Activated naive CD4-positive, alpha-beta T cell treated with anti-CD3 and anti-CD28 coated beads for 36 hours (primary cell): Measurements from ENCODE around the gene KLHL3. TPM values are rescaled to one million over a fixed set of nuclear protein-coding genes. Genes with fewer than 3 reads are reported as not detected.
A peak's percentile ranks its signal among the peaks of the same experiment; 100 is the strongest.
"Not testable (repeated sequence)": the region's sequence is repeated elsewhere in the genome, so short reads cannot be mapped to it uniquely, and the experiment has no call there.

Experiments used
- CTCF ChIA-PET: fragments of 350-600 bp; sonication (Branson Sonifier 250); formaldehyde crosslinking; loops from one replicate; lab custom pipeline; 2021; ENCODE audit warnings: antibody characterized with exemption; lab: Charles Lee
- DNase-seq: peaks from one replicate; pipeline ENCODE4 v3.0.0-alpha.2; 2020
- H3K27ac Mint-ChIP-seq: one replicate; pipeline ENCODE4 v1.8.0; 2021; ENCODE audit warnings: mild to moderate bottlenecking, mixed read lengths
- H3K27me3 Mint-ChIP-seq: one replicate; pipeline ENCODE4 v1.8.0; 2021; ENCODE audit warnings: low read depth, mixed read lengths
- H3K36me3 Mint-ChIP-seq: one replicate; pipeline ENCODE4 v1.8.0; 2021; ENCODE audit warnings: low read depth, mixed read lengths
- H3K4me1 Mint-ChIP-seq: one replicate; pipeline ENCODE4 v1.8.0; 2021; ENCODE audit warnings: low read depth, mixed read lengths
- H3K4me3 Mint-ChIP-seq: one replicate; pipeline ENCODE4 v1.8.0; 2021; ENCODE audit warnings: mild to moderate bottlenecking, moderate library complexity, mixed read lengths
- H3K9me3 Mint-ChIP-seq: one replicate; pipeline ENCODE4 v1.8.0; 2021; ENCODE audit warnings: mixed read lengths
- intact Hi-C: fragments of 100-400 bp; cut with micrococcal nuclease; formaldehyde crosslinking; loops from one replicate; pipeline ENCODE4 v1.15.1; 2023
- total RNA-seq, 2 experiments: library from RNA; stranded (reverse); gene quantifications; one replicate each; pipeline ENCODE4 v1.2.3, GENCODE V29; 2021

KLHL3 gene, protein sequence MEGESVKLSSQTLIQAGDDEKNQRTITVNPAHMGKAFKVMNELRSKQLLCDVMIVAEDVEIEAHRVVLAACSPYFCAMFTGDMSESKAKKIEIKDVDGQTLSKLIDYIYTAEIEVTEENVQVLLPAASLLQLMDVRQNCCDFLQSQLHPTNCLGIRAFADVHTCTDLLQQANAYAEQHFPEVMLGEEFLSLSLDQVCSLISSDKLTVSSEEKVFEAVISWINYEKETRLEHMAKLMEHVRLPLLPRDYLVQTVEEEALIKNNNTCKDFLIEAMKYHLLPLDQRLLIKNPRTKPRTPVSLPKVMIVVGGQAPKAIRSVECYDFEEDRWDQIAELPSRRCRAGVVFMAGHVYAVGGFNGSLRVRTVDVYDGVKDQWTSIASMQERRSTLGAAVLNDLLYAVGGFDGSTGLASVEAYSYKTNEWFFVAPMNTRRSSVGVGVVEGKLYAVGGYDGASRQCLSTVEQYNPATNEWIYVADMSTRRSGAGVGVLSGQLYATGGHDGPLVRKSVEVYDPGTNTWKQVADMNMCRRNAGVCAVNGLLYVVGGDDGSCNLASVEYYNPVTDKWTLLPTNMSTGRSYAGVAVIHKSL
- 1 to 10 TPM; 1.7 to 2.0 TPM for total RNA-seq

GRCh38 chr5:137735555-137736284 is at the start of gene KLHL3:
Gene KLHL3 (minus strand): TSS chr5:137736089. CDS start chr5:137735646, 443 bp downstream.
- DNase-seq: peak; percentile 53
- Mint-ChIP-seq H3K9me3 (peaks cover 8% of the 10 kb centered on the region), H3K4me3 (no peak within 1 kb of the TSS), H3K36me3 (peaks cover 2% of the 10 kb centered on the region), H3K4me1 (peaks cover 53% of the 10 kb centered on the region), H3K27me3 (no peaks in the 10 kb centered on the region), H3K27ac (no peak within 1 kb of the TSS)
- CTCF ChIA-PET: interaction anchor here (1.2 to 19.2 kb wide), 8 partner anchors 10 to 106 kb away, joined by 3 to 508 read pairs (median 6); no protein-coding TSS in a partner anchor
- intact Hi-C loops: no loop called here

DNA sequence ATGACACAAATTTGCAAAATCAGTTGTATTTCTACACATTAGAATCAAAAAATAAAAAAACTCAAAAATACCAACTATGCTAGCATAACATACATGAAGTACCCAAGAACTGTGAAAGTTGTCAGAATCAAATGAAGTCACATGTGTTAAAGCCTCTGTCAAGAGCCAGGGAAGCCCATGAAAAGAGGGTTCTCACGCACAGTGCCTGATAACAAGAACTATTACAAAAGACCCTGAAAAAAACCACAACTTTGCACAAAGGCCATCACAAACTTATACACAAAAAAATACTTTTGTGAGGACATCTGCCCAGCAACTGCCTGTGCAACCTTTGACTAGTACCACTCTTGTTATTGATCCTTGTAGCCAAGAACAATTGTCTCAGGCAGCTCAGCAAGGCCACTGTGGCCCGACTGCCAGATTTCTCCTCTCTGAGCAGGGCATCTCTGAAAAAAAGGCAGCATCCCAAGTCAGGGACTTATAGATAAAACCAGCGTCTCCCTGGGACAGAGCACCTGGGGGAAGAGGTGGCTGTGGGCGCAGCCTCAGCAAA is 47.2 kb upstream of the KLHL3 start:
- H3K4me1 Mint-ChIP-seq: no peaks in the 10 kb centered on the region
- DNase-seq: no peak
- no peaks in the 10 kb centered on the region for H3K36me3 Mint-ChIP-seq
- CTCF ChIA-PET: interaction anchor here (0.7 to 1.0 kb wide), 2 partner anchors 16 to 286 kb away, joined by 3 read pairs; no protein-coding TSS in a partner anchor
- H3K27ac Mint-ChIP-seq: no peak overlapping the region
- H3K4me3 Mint-ChIP-seq: no peak overlapping the region
- H3K9me3 Mint-ChIP-seq: no peaks in the 10 kb centered on the region
- intact Hi-C loops: no loop called here
- H3K27me3 Mint-ChIP-seq: no peaks in the 10 kb centered on the region

GRCh38 chr5:137782055-137782454 is 46.2 kb upstream of the KLHL3 start:
- DNase-seq: no peak
- no peaks in the 10 kb centered on the region for H3K4me1 Mint-ChIP-seq
- intact Hi-C loops: no loop called here
- H3K27me3 Mint-ChIP-seq: no peaks in the 10 kb centered on the region
- no peaks in the 10 kb centered on the region for H3K36me3 Mint-ChIP-seq
- no peak overlapping the region for H3K4me3 Mint-ChIP-seq
- CTCF ChIA-PET: interaction anchor here (0.7 to 2.7 kb wide), 3 partner anchors 17 to 287 kb away, joined by 3 to 9 read pairs (median 3); no protein-coding TSS in a partner anchor
- H3K9me3 Mint-ChIP-seq: no peaks in the 10 kb centered on the region
- no peak overlapping the region for H3K27ac Mint-ChIP-seq

GRCh38 chr5:137778772-137779564 is 43.1 kb upstream of the KLHL3 start:
- Mint-ChIP-seq H3K4me3 (no peak overlapping the region), H3K27ac (no peak overlapping the region), H3K27me3 (no peaks in the 10 kb centered on the region), H3K4me1 (no peaks in the 10 kb centered on the region), H3K36me3 (no peaks in the 10 kb centered on the region), H3K9me3 (no peaks in the 10 kb centered on the region)
- DNase-seq: no peak
- CTCF ChIA-PET: interaction anchor here (0.6 to 3.3 kb wide), 50 partner anchors 15 to 401 kb away, joined by 3 to 35 read pairs (median 4); partner anchors contain the start of genes FAM13B and PKD2L2
- intact Hi-C loops: loop anchor here (1.0 kb wide), 3 partner anchors 257 to 354 kb away; no protein-coding TSS in a partner anchor

GRCh38 chr5:137767937-137768336 is 32.0 kb upstream of the KLHL3 start:
- H3K9me3 Mint-ChIP-seq: peaks cover 16% of the 10 kb centered on the region
- H3K27me3 Mint-ChIP-seq, H3K36me3 Mint-ChIP-seq, H3K4me1 Mint-ChIP-seq, DNase-seq, H3K27ac Mint-ChIP-seq, H3K4me3 Mint-ChIP-seq, intact Hi-C loops, CTCF ChIA-PET: not testable (repeated sequence)

- H3K4me1 Mint-ChIP-seq: no peaks in the 10 kb centered on the region
Observed at GRCh38 chr5:137761566-137761965, 25.7 kb upstream of the KLHL3 start.

GRCh38 chr5:137760719-137761516 is 25.0 kb upstream of the KLHL3 start:
- Mint-ChIP-seq H3K9me3 (no peaks in the 10 kb centered on the region), H3K27me3 (no peaks in the 10 kb centered on the region), H3K36me3 (no peaks in the 10 kb centered on the region), H3K27ac (no peak overlapping the region), H3K4me1 (no peaks in the 10 kb centered on the region), H3K4me3 (no peak overlapping the region)
- CTCF ChIA-PET: interaction anchor here (1.0 to 2.1 kb wide), 5 partner anchors 9 to 20 kb away, joined by 3 to 6 read pairs (median 3); no protein-coding TSS in a partner anchor
- intact Hi-C loops: no loop called here
- no peak for DNase-seq

More at GRCh38 chr5:137761566-137761965, 25.7 kb upstream of the KLHL3 start:
- no peak overlapping the region for H3K27ac Mint-ChIP-seq
- CTCF ChIA-PET: interaction anchor here (1.0 to 2.1 kb wide), 2 partner anchors 17 to 21 kb away, joined by 3 to 6 read pairs; no protein-coding TSS in a partner anchor
- H3K27me3 Mint-ChIP-seq: no peaks in the 10 kb centered on the region
- intact Hi-C loops: no loop called here
- no peaks in the 10 kb centered on the region for H3K9me3 Mint-ChIP-seq
- DNase-seq: no peak
- H3K36me3 Mint-ChIP-seq: peaks cover under 1% of the 10 kb centered on the region
- no peak overlapping the region for H3K4me3 Mint-ChIP-seq

GRCh38 chr5:137760294-137760693 is 24.4 kb upstream of the KLHL3 start:
- H3K27ac Mint-ChIP-seq: no peak overlapping the region
- DNase-seq: no peak
- no peaks in the 10 kb centered on the region for H3K27me3 Mint-ChIP-seq
- CTCF ChIA-PET: interaction anchor here (1.0 to 2.1 kb wide), 4 partner anchors 9 to 20 kb away, joined by 3 to 6 read pairs (median 4); no protein-coding TSS in a partner anchor
- no peaks in the 10 kb centered on the region for H3K36me3 Mint-ChIP-seq
- peaks cover under 1% of the 10 kb centered on the region for H3K4me1 Mint-ChIP-seq
- no peaks in the 10 kb centered on the region for H3K9me3 Mint-ChIP-seq
- no peak overlapping the region for H3K4me3 Mint-ChIP-seq
- intact Hi-C loops: no loop called here

- H3K4me1 Mint-ChIP-seq: peaks cover 5% of the 10 kb centered on the region
- intact Hi-C loops: loop anchor here (10.0 kb wide), 1 partner anchor 1536 kb away; the partner anchor contains the start of gene MATR3
- H3K27me3 Mint-ChIP-seq: no peaks in the 10 kb centered on the region
- no peaks in the 10 kb centered on the region for H3K9me3 Mint-ChIP-seq
- CTCF ChIA-PET: interaction anchor here (1.7 kb wide), 1 partner anchor 21 kb away, joined by 3 read pairs; no protein-coding TSS in a partner anchor
- no peak overlapping the region for H3K4me3 Mint-ChIP-seq
- H3K36me3 Mint-ChIP-seq: peaks cover 2% of the 10 kb centered on the region
- H3K27ac Mint-ChIP-seq: no peak overlapping the region
- DNase-seq: no peak
Observed at GRCh38 chr5:137758715-137759306, 22.9 kb upstream of the KLHL3 start.

DNA sequence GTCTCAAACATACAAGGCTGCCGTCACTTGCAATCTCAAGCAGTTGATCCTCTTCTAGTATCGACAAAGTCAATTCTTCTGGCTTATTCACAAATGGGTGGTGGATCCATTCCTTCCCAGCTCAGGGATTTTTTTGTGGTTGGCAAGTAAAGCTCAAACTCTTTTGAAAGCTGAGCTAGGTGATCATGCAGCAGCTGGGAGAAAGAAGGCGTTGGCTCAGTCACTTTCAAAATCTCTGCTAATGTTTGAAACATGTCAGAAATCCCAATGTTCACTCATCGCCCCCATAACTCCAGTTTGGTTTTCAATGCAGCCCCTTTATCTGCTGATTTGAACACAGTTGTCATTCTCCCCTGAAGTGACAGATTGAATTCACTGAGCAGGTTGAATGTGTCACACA is 22.2 kb upstream of the KLHL3 start:
- Mint-ChIP-seq H3K9me3 (no peaks in the 10 kb centered on the region), H3K4me3 (no peak overlapping the region), H3K27ac (no peak overlapping the region), H3K27me3 (no peaks in the 10 kb centered on the region), H3K4me1 (peaks cover 5% of the 10 kb centered on the region), H3K36me3 (peaks cover 9% of the 10 kb centered on the region)
- DNase-seq: no peak
- intact Hi-C loops: loop anchor here (10.0 kb wide), 1 partner anchor 1537 kb away; the partner anchor contains the start of gene MATR3
- CTCF ChIA-PET: interaction anchor here (1.0 kb wide), 1 partner anchor 17 kb away, joined by 3 read pairs; no protein-coding TSS in a partner anchor
